AG04450 (cell line): ENCODE results near the gene PAX2. TPM values are rescaled to one million over a fixed set of nuclear protein-coding genes. Genes with fewer than 3 reads are reported as not detected.

Experiments
- CTCF ChIA-PET: fragments of 300-600, 350-600 bp; formaldehyde crosslinking; extraction: SDS; loops from one replicate; lab custom pipeline; 2022; ENCODE audit warnings: antibody characterized with exemption, inconsistent platforms; lab: Charles Lee
- POLR2A ChIA-PET: fragments of 350-600 bp; formaldehyde crosslinking; extraction: SDS; loops from one replicate; lab custom pipeline; 2021; ENCODE audit warnings: antibody characterized with exemption, inconsistent platforms; lab: Yijun Ruan, JAX
- DNase-seq: peaks from one replicate; pipeline ENCODE4 v3.0.0-alpha.2; 2011; ENCODE audit warnings: low read depth, low spot score
- H3K27ac ChIP-seq: one replicate; pipeline ENCODE4 v1.5.1; 2012; ENCODE audit warnings: low read depth, low read length, control low read depth
- H3K27me3 ChIP-seq: one replicate; pipeline ENCODE4 v1.6.0; 2012; ENCODE audit warnings: low read length; ENCODE audit not compliant: control insufficient read depth, insufficient read depth
- H3K4me3 ChIP-seq: 2 replicates; pipeline ENCODE4 v1.5.1; 2011; ENCODE audit warnings: mild to moderate bottlenecking, low read depth, low read length, control low read depth
- H3K9me3 ChIP-seq: 2 replicates; pipeline ENCODE4 v1.5.1; 2012; ENCODE audit warnings: low read length; ENCODE audit not compliant: control insufficient read depth, insufficient read depth
- polyA plus RNA-seq: library from polyadenylated mRNA; depleted of rRNA; stranded (reverse); fragments of >200 nt; gene quantifications from 2 replicates; pipeline ENCODE4 v1.2.3, GENCODE V29; 2011
- TF ChIP-seq, protein P1 (sequence below): IDR thresholded peaks from 2 replicates; pipeline ENCODE4 v1.5.1; 2011; ENCODE audit warnings: low read depth, low read length, control low read depth, inconsistent platforms

Gene PAX2
- polyA plus RNA-seq, 1 experiment, result not detected

DNA sequence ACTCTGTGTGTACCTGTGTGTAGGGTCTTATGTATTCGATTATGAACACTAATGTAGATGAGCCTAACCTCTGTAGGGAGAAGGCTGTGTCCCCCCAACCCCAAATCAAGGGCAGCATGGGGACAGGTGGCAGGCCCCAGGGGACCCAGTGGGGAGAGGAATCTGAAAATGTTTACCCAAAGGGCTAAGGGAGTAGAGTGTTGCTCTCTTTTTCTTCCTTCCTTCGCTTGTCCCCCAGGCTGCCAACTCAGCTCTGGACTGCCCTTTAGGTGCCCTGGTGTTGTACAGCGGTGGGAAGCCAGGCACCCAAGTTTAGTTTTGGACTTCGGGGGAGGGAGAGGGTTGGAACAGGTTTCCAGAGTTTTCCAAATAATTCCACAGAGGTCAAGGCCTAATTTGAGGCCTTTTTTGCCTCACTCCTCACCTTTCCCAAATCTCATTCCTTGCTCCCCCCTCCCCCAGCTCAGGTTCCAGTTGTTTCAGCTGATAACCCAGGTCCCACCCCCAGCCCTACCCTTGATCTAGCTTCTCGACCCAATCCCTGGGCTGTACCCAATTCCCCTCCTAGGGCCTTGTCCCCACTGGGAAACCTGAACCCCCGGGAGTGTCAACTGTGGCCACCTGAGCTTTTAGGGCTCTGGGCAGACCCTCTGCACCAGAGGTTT lies 9.1 kb upstream of the PAX2 start:
- CTCF ChIA-PET, result no interaction called here
- Histone ChIP-seq H3K4me3 (no peak overlapping the region), H3K9me3 (no peaks in the 10 kb centered on the region; the same call in 1 of the 2 replicates), H3K27me3 (peaks cover 94% of the 10 kb centered on the region), H3K27ac (no peak overlapping the region)
- POLR2A ChIA-PET, result no interaction called here
- TF ChIP-seq, protein P1, sequence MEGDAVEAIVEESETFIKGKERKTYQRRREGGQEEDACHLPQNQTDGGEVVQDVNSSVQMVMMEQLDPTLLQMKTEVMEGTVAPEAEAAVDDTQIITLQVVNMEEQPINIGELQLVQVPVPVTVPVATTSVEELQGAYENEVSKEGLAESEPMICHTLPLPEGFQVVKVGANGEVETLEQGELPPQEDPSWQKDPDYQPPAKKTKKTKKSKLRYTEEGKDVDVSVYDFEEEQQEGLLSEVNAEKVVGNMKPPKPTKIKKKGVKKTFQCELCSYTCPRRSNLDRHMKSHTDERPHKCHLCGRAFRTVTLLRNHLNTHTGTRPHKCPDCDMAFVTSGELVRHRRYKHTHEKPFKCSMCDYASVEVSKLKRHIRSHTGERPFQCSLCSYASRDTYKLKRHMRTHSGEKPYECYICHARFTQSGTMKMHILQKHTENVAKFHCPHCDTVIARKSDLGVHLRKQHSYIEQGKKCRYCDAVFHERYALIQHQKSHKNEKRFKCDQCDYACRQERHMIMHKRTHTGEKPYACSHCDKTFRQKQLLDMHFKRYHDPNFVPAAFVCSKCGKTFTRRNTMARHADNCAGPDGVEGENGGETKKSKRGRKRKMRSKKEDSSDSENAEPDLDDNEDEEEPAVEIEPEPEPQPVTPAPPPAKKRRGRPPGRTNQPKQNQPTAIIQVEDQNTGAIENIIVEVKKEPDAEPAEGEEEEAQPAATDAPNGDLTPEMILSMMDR, result no peak
- no peak for DNase-seq

DNA sequence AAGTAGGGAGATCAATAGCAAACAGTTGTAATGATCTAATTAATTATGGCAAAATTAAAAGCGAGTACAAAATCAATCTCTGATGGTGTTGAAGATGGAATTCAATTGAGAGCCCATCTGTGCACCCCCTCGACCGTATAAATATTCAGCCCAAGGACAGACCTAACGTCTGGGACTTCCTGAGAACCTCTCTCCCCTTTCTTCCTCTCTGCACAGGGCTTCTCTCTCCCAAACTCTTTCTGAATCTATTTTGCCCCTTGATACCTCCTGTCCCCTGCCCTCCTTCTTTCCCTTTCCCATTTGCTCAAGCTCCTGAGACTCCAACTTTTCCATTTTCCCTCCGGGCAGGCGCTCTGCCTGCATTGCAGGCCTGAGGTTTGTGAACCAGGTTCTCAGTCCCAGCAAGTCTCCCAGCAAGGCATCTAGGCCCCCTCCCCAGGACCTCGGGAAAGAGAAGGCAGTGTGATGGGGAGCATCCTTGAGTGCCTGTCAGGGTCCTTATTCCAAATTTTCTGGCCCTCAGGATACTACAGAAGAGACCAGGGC lies 8.5 kb upstream of the PAX2 start:
- H3K27me3 ChIP-seq, result peaks cover 94% of the 10 kb centered on the region
- CTCF ChIA-PET, result no interaction called here

DNA sequence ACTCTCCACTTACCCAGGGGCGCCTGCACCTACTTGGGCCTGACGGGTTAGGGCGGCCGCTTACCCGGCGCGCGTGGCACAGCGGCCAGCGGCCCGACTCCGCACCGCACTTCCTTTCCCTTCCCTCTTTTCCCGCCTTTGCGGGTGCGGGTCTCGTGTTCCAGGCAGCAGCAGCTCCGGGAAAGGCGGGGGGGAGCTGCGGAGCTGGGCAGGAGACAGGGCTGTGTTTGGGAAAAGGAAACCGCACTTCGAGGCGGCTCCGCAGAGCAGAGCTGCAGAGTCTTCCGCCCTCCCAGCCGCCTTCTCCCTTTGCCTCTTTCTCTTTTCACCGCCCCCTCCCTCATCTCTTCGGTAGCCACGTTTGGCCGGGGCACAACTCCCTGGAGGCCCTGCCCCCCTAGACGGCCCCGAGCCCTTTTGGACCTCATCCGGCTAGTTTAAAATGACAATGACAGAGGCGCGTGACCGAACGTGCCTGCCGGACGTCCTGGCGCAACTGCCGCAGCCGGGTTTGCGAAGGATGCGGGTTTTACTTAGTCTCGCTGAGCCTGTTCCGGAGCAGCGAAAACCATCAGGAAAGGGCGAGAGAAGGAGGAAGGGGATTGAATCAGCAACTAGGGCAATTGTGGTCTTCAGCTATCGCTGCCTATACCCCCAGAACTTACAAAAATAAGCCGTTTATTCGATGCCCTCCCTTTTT lies 7.9 kb upstream of the PAX2 start:
- 0 out of 2 replicates have a peak overlapping the region, but pooled peaks have one; percentile 10 for H3K4me3 ChIP-seq

More for the DNA sequence above, 8.5 kb upstream of the PAX2 start:
- Histone ChIP-seq H3K9me3 (no peaks in the 10 kb centered on the region; the same call in 1 of the 2 replicates), H3K27ac (no peak overlapping the region), H3K4me3 (no peak overlapping the region)
- TF ChIP-seq, protein P1, result no peak
- POLR2A ChIA-PET, result no interaction called here
- DNase-seq, result no peak

DNA sequence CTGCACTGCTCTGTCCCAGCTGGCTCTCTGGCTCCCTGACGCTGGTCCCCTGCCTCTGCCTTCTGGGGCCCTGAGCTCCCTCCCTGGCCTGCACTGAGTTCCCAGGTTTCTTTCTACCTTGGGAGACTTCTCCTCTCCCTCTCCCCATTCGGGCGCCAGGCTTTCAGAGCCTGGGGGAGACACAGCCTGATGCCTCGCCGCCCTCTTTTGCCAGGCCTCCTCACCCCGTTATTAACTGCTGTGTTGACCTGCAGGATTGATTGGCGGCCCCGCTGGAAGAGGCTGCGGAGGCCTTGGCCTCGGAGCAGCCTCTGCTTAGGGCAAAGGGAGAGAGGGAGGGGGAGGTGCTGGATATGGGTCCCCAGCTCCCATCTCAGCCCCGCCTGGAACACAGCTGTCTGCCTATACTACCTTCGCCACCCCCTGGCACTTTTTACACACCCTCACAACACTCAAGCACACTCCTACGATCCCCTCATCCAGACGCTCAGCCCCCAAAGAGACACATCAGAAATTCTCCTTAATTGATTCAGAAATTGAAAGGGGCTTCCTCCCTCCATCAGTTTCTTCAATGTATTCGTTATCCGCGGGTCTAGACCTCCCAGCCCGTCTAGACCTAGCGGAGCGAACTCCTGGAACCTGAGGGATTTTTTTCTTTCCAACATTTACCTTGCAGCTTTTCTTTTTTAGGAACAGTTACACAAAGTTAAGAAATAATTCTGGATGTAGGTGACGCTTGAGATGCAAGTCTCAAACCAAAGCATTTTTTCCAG lies 7.1 kb upstream of the PAX2 start:
- Histone ChIP-seq H3K4me3 (no peak overlapping the region), H3K27me3 (peaks cover 94% of the 10 kb centered on the region), H3K9me3 (no peaks in the 10 kb centered on the region; the same call in 1 of the 2 replicates), H3K27ac (no peak overlapping the region)
- ChIA-PET POLR2A (no interaction called here), CTCF (no interaction called here)
- no peak for DNase-seq
- TF ChIP-seq, protein P1, result no peak

More for the DNA sequence above, 7.9 kb upstream of the PAX2 start:
- H3K27ac ChIP-seq, result no peak overlapping the region
- DNase-seq, result no peak
- TF ChIP-seq, protein P1, result no peak
- no peaks in the 10 kb centered on the region; the same call in 1 of the 2 replicates for H3K9me3 ChIP-seq
- CTCF ChIA-PET, result no interaction called here
- H3K27me3 ChIP-seq, result peaks cover 94% of the 10 kb centered on the region
- POLR2A ChIA-PET, result no interaction called here
